ENCODE measurements around the gene PPM1B.
A peak's percentile ranks its signal among the peaks of the same experiment; 100 is the strongest.
"Not testable (repeated sequence)": the region's sequence is repeated elsewhere in the genome, so short reads cannot be mapped to it uniquely, and the experiment has no call there.

The PPM1B gene

DNA sequence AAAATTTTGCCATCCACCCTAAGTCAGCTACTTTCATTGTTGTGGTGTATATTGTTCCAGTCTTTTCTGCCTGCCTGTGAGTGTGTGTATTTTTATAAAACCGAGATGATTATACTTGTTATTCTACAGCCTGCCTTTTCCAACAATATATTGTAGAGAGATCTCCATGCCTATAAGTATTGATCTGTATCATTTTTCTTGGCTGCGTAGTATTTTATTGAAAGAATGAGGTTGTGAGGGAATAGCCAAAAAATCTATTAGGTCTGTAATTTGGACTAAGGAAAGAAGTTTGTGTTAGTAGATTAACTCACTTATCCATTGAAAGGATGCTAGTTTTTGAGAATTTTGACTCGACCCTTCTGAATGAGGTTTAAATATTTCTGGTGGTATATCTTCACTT lies 34.9 kb downstream of the PPM1B start:
- no peak for DNase-seq

DNA sequence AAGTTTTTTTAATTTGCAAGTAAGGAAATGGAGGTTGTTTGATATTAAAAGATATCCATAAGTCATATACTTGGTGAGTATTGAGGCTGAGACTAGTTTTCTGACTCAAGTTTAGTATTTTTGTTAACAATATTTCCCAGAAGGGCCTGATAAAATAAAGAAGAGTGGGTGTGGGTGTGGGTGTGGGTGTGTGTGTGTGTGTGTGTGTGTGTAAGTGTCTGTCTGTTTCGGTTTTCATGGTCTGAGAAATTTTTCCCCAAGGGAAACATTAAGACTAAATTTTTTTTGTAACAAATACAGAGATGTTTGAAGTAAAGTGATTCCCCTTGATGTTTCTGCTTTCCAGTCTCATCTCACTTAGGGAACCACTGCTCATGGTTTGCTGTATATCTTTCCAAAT lies 36.5 kb downstream of the PPM1B start:
- no peak for DNase-seq

- no peak for DNase-seq
These were observed 38.4 kb downstream of the PPM1B start for GRCh38 chr2:44207102-44207501.

DNA sequence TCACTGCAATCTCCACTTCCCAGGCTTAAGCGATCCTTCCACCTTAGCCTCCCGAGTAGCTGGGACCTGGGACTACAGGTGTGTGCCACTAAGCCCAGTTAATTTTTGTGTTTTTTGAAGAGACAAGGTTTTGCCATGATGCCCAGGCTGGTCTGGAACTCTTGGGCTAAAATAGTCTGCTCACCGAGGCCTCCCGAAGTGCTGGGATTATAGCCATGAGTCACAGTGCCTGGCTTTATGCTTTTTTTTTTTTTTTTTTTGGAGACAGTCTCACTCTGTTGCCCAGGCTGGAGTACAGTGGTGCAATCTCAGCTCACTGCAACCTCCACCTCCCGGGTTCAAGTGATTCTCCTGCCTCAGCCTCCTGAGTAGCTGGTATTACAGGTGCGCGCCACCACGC lies 39.0 kb downstream of the PPM1B start:
- DNase-seq = not testable (repeated sequence)

GRCh38 chr2:44210362-44210761 lies 41.7 kb downstream of the PPM1B start:
- no peak for DNase-seq

DNA sequence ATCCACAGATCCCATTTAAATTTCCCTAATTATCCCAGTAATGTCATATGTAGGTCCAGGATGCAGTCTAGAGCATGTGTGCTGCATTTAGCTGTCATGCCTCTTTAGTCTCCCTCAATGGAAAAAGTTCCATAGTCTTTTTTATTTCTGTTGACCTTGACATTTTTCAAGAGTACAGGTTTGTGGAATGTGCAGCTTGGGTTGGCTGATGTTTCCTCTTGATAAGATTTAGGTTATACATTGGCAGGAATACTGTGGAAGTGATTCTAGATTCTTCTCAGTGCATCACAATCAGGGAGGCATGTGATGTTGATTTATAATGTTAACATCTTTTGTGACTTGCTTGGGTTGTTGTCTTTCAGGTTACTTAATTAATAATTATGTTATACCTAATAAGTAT lies 42.5 kb downstream of the PPM1B start:
- no peak for DNase-seq

DNA sequence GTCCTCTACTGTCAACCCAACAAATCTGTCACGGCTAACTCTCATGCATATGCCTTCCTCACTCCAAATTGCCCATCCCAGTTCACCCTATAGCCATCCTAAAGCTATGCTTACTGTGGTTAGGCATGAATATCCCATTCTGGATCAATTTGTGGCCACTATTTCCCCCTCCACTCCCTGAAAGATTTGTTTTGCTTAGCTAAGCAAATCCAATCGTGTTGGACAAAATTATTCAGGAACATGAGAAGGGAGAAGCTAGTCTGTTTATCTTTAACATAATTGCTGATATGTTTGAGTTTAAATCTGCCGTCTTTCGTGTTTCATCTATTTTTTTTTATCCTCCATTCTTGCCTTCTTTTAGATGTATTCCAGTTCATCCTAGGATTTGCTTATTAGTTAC lies 43.6 kb downstream of the PPM1B start:
- DNase-seq = no peak

DNA sequence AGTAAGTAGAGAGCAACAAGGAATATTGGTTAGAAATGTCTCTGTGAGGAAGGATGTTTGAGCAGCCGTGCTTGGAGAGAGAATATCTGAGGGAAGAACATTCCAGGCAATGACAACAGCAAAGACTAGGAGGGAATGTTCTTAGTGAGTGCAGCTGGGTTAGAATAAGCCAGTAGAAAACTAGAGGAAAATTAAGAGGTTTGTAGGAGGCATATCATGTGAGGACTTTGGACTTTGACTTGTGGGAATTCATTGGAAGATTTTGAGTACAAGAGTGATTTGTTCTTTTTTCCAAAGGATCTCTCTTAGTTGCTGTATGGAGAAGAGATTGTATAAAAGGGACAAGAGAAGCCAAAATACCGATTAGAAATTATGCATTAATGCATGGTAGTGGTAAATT lies 47.2 kb downstream of the PPM1B start:
- no peak for DNase-seq

GRCh38 chr2:44218771-44219170 lies 50.1 kb downstream of the PPM1B start:
- no peak for DNase-seq

DNA sequence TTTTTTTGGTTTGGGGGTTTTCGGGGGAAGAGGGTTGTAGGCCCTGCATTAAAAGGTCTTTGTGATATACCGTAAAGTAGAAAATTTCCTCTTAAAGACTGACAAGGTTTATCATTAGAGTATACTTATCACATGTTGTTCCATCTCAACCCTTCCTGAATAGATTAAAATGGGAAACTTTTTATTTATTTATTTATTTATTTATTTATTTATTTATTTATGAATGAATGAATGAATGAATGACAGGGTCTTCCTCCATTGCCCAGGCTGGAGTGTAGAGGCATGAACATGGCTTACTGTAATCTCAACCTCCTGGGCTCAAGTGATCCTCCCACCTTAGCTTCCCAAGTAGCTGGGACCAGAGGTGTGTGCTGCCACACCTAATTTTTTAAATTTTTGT lies 58.1 kb downstream of the PPM1B start:
- DNase-seq = no peak

- no peak for DNase-seq
These were observed 61.7 kb downstream of the PPM1B start for GRCh38 chr2:44230378-44230777.

GRCh38 chr2:44233450-44234128 lies 64.9 kb downstream of the PPM1B start:
- DNase-seq = peak; percentile 77

DNA sequence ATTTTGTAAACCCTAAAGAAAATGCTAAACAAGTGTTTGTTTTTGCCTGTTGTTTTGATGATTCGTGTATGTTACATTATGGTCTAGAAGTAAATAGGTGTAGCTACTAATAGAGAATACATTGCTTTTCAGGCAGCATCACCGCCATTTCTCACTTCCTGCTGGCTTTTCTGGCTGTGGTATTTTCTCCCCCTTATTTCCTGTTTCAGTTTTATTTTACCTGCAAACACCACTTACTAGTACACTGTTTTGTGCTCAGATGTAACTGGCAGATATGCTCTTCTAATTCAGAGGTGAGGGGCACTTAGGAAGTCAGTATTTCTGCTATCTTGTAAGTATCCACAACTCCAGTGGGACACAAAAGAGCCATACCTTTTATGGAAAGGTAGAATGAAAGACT lies 68.5 kb downstream of the PPM1B start:
- DNase-seq = no peak

GRCh38 chr2:44242904-44243303 lies 74.2 kb downstream of the PPM1B start:
- DNase-seq = no peak

DNA sequence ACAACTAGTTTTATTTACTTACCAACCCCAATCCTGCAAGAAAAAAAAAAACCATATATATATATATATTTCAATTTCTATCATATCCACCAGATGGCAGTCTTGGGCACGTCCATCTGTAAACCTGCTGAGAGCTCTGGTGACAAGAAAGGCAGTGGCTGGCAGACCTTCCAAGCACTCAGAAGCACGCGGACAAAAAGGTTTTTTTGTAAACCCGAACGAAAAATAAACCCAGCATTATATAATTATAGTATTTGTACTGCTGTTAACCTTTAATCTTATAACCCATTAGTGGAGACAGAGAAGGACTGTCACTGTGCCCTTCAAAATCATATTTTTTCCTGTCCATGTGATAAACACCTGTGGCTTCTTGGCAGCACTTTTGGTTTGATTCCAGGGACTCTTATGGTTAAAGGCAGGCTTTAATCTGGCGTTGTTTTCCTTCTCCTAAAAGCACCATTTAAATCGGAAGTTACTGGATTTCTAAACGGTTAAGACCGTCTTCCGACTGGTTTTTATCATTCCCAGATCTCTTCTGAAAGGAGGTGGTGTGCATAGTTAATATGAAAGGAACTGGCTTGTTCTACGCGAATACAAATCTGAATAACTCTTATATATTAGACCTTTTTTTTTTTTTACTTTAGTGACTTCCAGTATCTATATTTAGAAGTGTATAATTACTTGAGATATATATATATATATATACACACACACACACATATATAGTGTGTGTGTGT lies 75.6 kb downstream of the PPM1B start:
- DNase-seq = peak; percentile 60

DNA sequence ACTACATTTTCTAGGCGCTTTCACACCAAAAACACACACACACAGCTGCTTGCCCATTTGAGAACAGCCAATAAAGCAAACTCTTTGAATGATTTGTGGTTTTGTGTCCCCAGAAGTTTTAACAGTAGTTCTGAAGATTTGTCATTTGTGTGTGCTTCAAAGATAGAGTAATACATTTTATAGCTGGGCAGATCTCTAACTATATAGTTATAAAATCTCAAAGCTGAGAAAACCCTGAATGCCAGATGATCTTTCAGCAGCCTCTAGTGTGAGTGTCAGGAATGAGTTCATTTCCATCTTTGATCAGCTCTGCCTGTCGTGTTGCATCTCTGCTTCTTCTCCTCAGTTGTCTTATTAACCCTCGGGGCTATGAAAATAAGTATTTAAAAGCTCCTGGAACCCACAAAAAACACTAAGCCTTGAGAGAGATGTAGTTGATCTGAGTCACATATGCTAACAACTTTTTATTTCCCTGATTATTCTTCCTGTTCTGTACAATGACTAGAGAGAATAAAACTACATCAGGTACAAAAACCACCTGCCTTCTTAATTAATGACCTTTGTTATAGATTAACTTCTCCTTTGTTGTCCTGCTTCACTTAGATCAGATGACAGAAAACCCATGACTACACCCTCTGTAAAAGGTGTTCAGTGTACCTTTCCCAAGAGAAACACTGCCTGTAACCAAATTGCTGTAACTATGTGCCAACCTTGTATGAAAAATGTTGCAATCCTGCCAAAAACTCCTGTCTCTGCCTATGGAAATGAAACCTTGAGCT lies 76.6 kb downstream of the PPM1B start:
- no peak for DNase-seq

GRCh38 chr2:44246436-44246835 lies 77.8 kb downstream of the PPM1B start:
- no peak for DNase-seq

- DNase-seq = no peak
These were observed 78.2 kb downstream of the PPM1B start for GRCh38 chr2:44246840-44247369.

GRCh38 chr2:44247924-44248323 lies 79.2 kb downstream of the PPM1B start:
- DNase-seq = no peak

- not testable (repeated sequence) for DNase-seq
These were observed 80.6 kb downstream of the PPM1B start for GRCh38 chr2:44249269-44249668.

GRCh38 chr2:44250376-44250775 lies 81.7 kb downstream of the PPM1B start:
- no peak for DNase-seq

GRCh38 chr2:44254023-44254422 lies 85.3 kb downstream of the PPM1B start:
- DNase-seq = no peak

DNA sequence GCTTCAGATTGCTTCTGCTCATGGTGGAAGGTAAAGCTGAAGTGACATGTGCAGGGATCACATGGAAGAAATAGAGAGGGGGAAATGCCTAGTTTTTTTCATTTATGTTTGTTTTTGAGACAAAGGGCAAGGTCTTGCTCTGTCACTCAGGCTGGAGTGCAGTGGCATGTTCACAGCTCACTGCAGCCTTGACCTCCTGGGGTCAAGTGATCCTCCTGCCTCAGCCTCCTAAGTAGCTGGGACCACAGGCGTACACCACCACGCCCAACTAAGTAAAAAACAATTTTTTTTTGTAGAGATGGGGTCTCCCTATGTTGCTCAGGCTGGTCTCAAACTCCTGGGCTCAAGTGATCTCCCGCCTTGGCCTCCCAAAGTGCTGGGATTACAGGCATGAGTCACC lies 87.0 kb downstream of the PPM1B start:
- not testable (repeated sequence) for DNase-seq

Measured in fibroblast of skin of abdomen (primary cell).